GM23338 (cell line): Measurements from ENCODE around the gene DCD. TPM values are rescaled to one million over a fixed set of nuclear protein-coding genes. Genes with fewer than 3 reads are reported as not detected.

ENCODE experiments used
- ATAC-seq: fragments of 200-7000 bp; cut with Tn5 transposase; 3 replicates; pipeline ENCODE4 v1.9.1; 2020
- DNase-seq: peaks from one replicate; pipeline ENCODE4 v3.0.0-alpha.2; 2015; ENCODE audit warnings: low spot score
- H2AFZ ChIP-seq: fragments of 200-600 bp; sonication (generic); 2 replicates; pipeline ENCODE4 v1.8.0; 2016; ENCODE audit warnings: antibody characterized with exemption, mild to moderate bottlenecking, moderate library complexity
- H3F3A ChIP-seq: fragments of 200-600 bp; sonication (generic); replicated peaks from 2 replicates; pipeline ENCODE4 v1.8.0; 2017; ENCODE audit warnings: antibody characterized with exemption, mixed run types, low read depth
- H3K27ac ChIP-seq: fragments of 200-600 bp; sonication (generic); 2 replicates; pipeline ENCODE4 v1.6.1; 2016; ENCODE audit warnings: low read depth
- H3K27me3 ChIP-seq: fragments of 200-600 bp; sonication (generic); 2 replicates; pipeline ENCODE4 v1.8.0; 2016; ENCODE audit warnings: mild to moderate bottlenecking, mixed run types, moderate library complexity; ENCODE audit not compliant: insufficient read depth
- H3K36me3 ChIP-seq: fragments of 200-600 bp; sonication (generic); 2 replicates; pipeline ENCODE4 v1.8.0; 2016; ENCODE audit warnings: mild to moderate bottlenecking; ENCODE audit not compliant: insufficient read depth
- H3K4me1 ChIP-seq: fragments of 200-600 bp; sonication (generic); 2 replicates; pipeline ENCODE4 v1.8.0; 2016; ENCODE audit warnings: mild to moderate bottlenecking, moderate library complexity; ENCODE audit not compliant: insufficient read depth
- H3K4me2 ChIP-seq: fragments of 200-600 bp; sonication (generic); 2 replicates; pipeline ENCODE4 v1.7.1; 2017; ENCODE audit warnings: mixed run types
- H3K4me3 ChIP-seq: fragments of 200-600 bp; sonication (generic); 2 replicates; pipeline ENCODE4 v1.6.1; 2016; ENCODE audit warnings: mixed run types
- H3K79me2 ChIP-seq: fragments of 200-600 bp; sonication (generic); replicated peaks from 2 replicates; pipeline ENCODE4 v1.8.0; 2017; ENCODE audit warnings: mild to moderate bottlenecking; ENCODE audit not compliant: insufficient read depth
- H3K9me2 ChIP-seq: fragments of 200-600 bp; sonication (generic); 2 replicates; pipeline ENCODE4 v1.8.0; 2017; ENCODE audit not compliant: insufficient read depth
- H4K20me1 ChIP-seq: fragments of 200-600 bp; sonication (generic); replicated peaks from 2 replicates; pipeline ENCODE4 v1.8.0; 2017; ENCODE audit warnings: mild to moderate bottlenecking; ENCODE audit not compliant: insufficient read depth
- H3K27ac Mint-ChIP-seq: 2 replicates; pipeline ENCODE4 v1.8.0; 2020; ENCODE audit warnings: inconsistent platforms, mild to moderate bottlenecking, moderate library complexity, mixed read lengths
- H3K27me3 Mint-ChIP-seq: 3 replicates; pipeline ENCODE4 v1.8.0; 2022; ENCODE audit warnings: low read depth, mild to moderate bottlenecking, moderate library complexity, mixed read lengths, inconsistent platforms; ENCODE audit not compliant: insufficient read depth, poor library complexity
- H3K36me3 Mint-ChIP-seq: 3 replicates; pipeline ENCODE4 v1.8.0; 2021; ENCODE audit warnings: low read depth, mild to moderate bottlenecking, inconsistent platforms, moderate library complexity, mixed read lengths
- H3K4me1 Mint-ChIP-seq: 3 replicates; pipeline ENCODE4 v1.8.0; 2020; ENCODE audit warnings: mild to moderate bottlenecking, inconsistent platforms, mixed read lengths
- H3K4me3 Mint-ChIP-seq: 3 replicates; pipeline ENCODE4 v1.8.0; 2021; ENCODE audit warnings: moderate library complexity, mild to moderate bottlenecking, inconsistent platforms, mixed read lengths
- H3K9me3 Mint-ChIP-seq: 3 replicates; pipeline ENCODE4 v1.8.0; 2020; ENCODE audit warnings: moderate library complexity, mild to moderate bottlenecking, inconsistent platforms, mixed read lengths
- CREB1 ChIP-seq: fragments of 250-450 bp; sonication (Bioruptor Pico); IDR thresholded peaks from 2 replicates; pipeline ENCODE4 v1.5.0; 2020; ENCODE audit warnings: low read depth, mild to moderate bottlenecking, moderate library complexity
- EZH2 ChIP-seq: fragments of 200-600 bp; sonication (generic); IDR thresholded peaks from one replicate; pipeline ENCODE4 v1.8.0; 2017; ENCODE audit warnings: antibody characterized with exemption, mild to moderate bottlenecking, low read depth; ENCODE audit not compliant: unreplicated experiment
- EZH2phosphoT487 ChIP-seq: fragments of 200-600 bp; sonication (generic); IDR thresholded peaks from one replicate; pipeline ENCODE4 v1.8.1; 2018; ENCODE audit warnings: antibody characterized with exemption; ENCODE audit not compliant: unreplicated experiment
- JUNB ChIP-seq: IDR thresholded peaks from one replicate; pipeline ENCODE4 v1.6.1; 2016; ENCODE audit warnings: antibody characterized with exemption; ENCODE audit not compliant: unreplicated experiment
- NANOG ChIP-seq: IDR thresholded peaks from 2 replicates; pipeline ENCODE4 v1.6.1; 2016; ENCODE audit warnings: antibody characterized with exemption, borderline replicate concordance
- POLR2AphosphoS5 ChIP-seq: IDR thresholded peaks from 2 replicates; pipeline ENCODE4 v1.6.1; 2016; ENCODE audit warnings: antibody characterized with exemption, low read depth
- STAT1 ChIP-seq: IDR thresholded peaks from one replicate; pipeline ENCODE4 v1.6.1; 2016; ENCODE audit warnings: antibody characterized with exemption; ENCODE audit not compliant: unreplicated experiment
- ZNF114 ChIP-seq: fragments of 250-450 bp; sonication (Bioruptor Pico); IDR thresholded peaks from 2 replicates; pipeline ENCODE4 v1.5.0; 2020; ENCODE audit warnings: mild to moderate bottlenecking, moderate library complexity
- ZNF331 ChIP-seq: fragments of 250-450 bp; sonication (Bioruptor Pico); IDR thresholded peaks from 2 replicates; pipeline ENCODE4 v1.5.0; 2020; ENCODE audit warnings: low read depth, mild to moderate bottlenecking, moderate library complexity
- polyA plus RNA-seq: library from polyadenylated mRNA; unstranded; fragments of >200 nt; fragmentation: Nextera tagmentation; extraction: Ambion mirVana; gene quantifications from 2 replicates; pipeline ENCODE4 v1.2.1, GENCODE V29; 2016
- total RNA-seq: library from RNA; depleted of rRNA; stranded (reverse); fragments of >200 nt; shearing (Covaris generic); gene quantifications from 2 replicates; pipeline ENCODE4 v1.2.3, GENCODE V29; 2014
- TF ChIP-seq, protein P1 (sequence below): IDR thresholded peaks from 2 replicates; pipeline ENCODE4 v1.6.1; 2016; ENCODE audit warnings: antibody characterized with exemption
- TF ChIP-seq, protein P2 (sequence below), 2 experiments: fragments of 200-600 bp in 1 of 2; sonication (generic) in 1 of 2; conservative IDR thresholded peaks; 2 replicates each; pipeline versions ENCODE4 v1.5.1 to v1.6.1; 2016 to 2017; ENCODE audit warnings: antibody characterized with exemption in 2 of 2, low read depth in 2 of 2, mild to moderate bottlenecking in 2 of 2, moderate library complexity in 1 of 2
- TF ChIP-seq, protein P3 (sequence below): fragments of 250-450 bp; sonication (Bioruptor Pico); IDR thresholded peaks from 2 replicates; pipeline ENCODE4 v1.5.0; 2020; ENCODE audit warnings: mild to moderate bottlenecking, moderate library complexity
- TF ChIP-seq, protein P4 (sequence below): IDR thresholded peaks from one replicate; pipeline ENCODE4 v1.6.1; 2018; ENCODE audit warnings: antibody characterized with exemption; ENCODE audit not compliant: unreplicated experiment

Gene DCD
- total and polyA plus RNA-seq, 2 experiments from 2014 or later = not detected

DNA sequence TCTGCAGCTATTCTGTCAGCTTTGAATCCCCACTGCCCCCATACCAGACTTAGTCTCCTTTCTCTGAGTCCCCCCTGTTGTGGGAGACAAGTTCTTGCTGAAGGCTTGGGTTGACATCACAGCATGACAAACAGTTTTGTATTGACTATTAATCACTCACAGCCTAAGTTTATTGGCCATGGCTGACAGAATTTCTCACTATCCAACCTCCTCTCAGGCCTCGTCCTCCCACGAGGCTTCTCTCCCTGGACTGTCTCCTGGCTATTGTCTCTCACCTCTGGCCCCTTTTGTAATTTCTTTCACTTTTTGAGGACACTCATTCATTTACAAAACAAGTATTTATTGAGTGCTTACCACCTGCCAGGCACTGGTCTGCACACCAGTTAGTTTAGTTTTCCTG lies 35.2 kb upstream of the DCD start:
- Mint-ChIP-seq H3K36me3 (peaks cover 9% of the 10 kb centered on the region), H3K4me3 (peak overlapping the region; percentile 23), H3K27me3 (peaks cover 13% of the 10 kb centered on the region), H3K4me1 (peaks cover 41% of the 10 kb centered on the region), H3K9me3 (peaks cover 9% of the 10 kb centered on the region), H3K27ac (peak overlapping the region; percentile 81)
- Histone ChIP-seq H3K4me1 (peaks cover 43% of the 10 kb centered on the region), H2AFZ (no peak overlapping the region), H3K4me2 (peak overlapping the region; percentile 52), H3K27ac (peak overlapping the region; percentile 67; the same call in 1 of the 2 replicates), H4K20me1 (no peaks in the 10 kb centered on the region), H3K36me3 (no peaks in the 10 kb centered on the region), H3K4me3 (peak overlapping the region; percentile 3; the same call in 1 of the 2 replicates), H3K27me3 (no peaks in the 10 kb centered on the region), H3F3A (peaks cover 4% of the 10 kb centered on the region; the same call in 1 of the 2 replicates), H3K9me2 (peaks cover 18% of the 10 kb centered on the region), H3K79me2 (no peaks in the 10 kb centered on the region)
- peak; percentile 43 for DNase-seq
- peak; percentile 74 for ATAC-seq
- TF ChIP-seq, protein P1, sequence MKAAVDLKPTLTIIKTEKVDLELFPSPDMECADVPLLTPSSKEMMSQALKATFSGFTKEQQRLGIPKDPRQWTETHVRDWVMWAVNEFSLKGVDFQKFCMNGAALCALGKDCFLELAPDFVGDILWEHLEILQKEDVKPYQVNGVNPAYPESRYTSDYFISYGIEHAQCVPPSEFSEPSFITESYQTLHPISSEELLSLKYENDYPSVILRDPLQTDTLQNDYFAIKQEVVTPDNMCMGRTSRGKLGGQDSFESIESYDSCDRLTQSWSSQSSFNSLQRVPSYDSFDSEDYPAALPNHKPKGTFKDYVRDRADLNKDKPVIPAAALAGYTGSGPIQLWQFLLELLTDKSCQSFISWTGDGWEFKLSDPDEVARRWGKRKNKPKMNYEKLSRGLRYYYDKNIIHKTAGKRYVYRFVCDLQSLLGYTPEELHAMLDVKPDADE = no peak
- TF ChIP-seq JUNB (no peak), EZH2phosphoT487 (no peak), EZH2 (no peak), ZNF331 (CRISPR knock-in tag) (no peak), POLR2AphosphoS5 (no peak), CREB1 (CRISPR knock-in tag) (no peak), NANOG (peak; percentile 27; the same call in 1 of the 2 replicates), ZNF114 (CRISPR knock-in tag) (0 out of 2 replicates have a peak, but pooled peaks have one; percentile 39), STAT1 (no peak)
- TF ChIP-seq, protein P2, sequence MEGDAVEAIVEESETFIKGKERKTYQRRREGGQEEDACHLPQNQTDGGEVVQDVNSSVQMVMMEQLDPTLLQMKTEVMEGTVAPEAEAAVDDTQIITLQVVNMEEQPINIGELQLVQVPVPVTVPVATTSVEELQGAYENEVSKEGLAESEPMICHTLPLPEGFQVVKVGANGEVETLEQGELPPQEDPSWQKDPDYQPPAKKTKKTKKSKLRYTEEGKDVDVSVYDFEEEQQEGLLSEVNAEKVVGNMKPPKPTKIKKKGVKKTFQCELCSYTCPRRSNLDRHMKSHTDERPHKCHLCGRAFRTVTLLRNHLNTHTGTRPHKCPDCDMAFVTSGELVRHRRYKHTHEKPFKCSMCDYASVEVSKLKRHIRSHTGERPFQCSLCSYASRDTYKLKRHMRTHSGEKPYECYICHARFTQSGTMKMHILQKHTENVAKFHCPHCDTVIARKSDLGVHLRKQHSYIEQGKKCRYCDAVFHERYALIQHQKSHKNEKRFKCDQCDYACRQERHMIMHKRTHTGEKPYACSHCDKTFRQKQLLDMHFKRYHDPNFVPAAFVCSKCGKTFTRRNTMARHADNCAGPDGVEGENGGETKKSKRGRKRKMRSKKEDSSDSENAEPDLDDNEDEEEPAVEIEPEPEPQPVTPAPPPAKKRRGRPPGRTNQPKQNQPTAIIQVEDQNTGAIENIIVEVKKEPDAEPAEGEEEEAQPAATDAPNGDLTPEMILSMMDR (conservative IDR thresholded peaks at IDR 0.05; ENCODE audit: low read depth in 2 of 2) = no peak
- TF ChIP-seq, protein P3, sequence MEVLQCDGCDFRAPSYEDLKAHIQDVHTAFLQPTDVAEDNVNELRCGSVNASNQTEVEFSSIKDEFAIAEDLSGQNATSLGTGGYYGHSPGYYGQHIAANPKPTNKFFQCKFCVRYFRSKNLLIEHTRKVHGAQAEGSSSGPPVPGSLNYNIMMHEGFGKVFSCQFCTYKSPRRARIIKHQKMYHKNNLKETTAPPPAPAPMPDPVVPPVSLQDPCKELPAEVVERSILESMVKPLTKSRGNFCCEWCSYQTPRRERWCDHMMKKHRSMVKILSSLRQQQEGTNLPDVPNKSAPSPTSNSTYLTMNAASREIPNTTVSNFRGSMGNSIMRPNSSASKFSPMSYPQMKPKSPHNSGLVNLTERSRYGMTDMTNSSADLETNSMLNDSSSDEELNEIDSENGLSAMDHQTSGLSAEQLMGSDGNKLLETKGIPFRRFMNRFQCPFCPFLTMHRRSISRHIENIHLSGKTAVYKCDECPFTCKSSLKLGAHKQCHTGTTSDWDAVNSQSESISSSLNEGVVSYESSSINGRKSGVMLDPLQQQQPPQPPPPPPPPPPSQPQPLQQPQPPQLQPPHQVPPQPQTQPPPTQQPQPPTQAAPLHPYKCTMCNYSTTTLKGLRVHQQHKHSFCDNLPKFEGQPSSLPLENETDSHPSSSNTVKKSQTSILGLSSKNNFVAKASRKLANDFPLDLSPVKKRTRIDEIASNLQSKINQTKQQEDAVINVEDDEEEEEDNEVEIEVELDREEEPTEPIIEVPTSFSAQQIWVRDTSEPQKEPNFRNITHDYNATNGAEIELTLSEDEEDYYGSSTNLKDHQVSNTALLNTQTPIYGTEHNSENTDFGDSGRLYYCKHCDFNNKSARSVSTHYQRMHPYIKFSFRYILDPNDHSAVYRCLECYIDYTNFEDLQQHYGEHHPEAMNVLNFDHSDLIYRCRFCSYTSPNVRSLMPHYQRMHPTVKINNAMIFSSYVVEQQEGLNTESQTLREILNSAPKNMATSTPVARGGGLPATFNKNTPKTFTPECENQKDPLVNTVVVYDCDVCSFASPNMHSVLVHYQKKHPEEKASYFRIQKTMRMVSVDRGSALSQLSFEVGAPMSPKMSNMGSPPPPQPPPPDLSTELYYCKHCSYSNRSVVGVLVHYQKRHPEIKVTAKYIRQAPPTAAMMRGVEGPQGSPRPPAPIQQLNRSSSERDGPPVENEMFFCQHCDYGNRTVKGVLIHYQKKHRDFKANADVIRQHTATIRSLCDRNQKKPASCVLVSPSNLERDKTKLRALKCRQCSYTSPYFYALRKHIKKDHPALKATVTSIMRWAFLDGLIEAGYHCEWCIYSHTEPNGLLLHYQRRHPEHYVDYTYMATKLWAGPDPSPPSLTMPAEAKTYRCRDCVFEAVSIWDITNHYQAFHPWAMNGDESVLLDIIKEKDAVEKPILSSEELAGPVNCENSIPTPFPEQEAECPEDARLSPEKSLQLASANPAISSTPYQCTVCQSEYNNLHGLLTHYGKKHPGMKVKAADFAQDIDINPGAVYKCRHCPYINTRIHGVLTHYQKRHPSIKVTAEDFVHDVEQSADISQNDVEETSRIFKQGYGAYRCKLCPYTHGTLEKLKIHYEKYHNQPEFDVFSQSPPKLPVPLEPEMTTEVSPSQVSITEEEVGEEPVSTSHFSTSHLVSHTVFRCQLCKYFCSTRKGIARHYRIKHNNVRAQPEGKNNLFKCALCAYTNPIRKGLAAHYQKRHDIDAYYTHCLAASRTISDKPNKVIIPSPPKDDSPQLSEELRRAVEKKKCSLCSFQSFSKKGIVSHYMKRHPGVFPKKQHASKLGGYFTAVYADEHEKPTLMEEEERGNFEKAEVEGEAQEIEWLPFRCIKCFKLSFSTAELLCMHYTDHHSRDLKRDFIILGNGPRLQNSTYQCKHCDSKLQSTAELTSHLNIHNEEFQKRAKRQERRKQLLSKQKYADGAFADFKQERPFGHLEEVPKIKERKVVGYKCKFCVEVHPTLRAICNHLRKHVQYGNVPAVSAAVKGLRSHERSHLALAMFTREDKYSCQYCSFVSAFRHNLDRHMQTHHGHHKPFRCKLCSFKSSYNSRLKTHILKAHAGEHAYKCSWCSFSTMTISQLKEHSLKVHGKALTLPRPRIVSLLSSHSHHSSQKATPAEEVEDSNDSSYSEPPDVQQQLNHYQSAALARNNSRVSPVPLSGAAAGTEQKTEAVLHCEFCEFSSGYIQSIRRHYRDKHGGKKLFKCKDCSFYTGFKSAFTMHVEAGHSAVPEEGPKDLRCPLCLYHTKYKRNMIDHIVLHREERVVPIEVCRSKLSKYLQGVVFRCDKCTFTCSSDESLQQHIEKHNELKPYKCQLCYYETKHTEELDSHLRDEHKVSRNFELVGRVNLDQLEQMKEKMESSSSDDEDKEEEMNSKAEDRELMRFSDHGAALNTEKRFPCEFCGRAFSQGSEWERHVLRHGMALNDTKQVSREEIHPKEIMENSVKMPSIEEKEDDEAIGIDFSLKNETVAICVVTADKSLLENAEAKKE (CRISPR knock-in tag) = peak; percentile 63; the same call in 1 of the 2 replicates
- TF ChIP-seq, protein P4, sequence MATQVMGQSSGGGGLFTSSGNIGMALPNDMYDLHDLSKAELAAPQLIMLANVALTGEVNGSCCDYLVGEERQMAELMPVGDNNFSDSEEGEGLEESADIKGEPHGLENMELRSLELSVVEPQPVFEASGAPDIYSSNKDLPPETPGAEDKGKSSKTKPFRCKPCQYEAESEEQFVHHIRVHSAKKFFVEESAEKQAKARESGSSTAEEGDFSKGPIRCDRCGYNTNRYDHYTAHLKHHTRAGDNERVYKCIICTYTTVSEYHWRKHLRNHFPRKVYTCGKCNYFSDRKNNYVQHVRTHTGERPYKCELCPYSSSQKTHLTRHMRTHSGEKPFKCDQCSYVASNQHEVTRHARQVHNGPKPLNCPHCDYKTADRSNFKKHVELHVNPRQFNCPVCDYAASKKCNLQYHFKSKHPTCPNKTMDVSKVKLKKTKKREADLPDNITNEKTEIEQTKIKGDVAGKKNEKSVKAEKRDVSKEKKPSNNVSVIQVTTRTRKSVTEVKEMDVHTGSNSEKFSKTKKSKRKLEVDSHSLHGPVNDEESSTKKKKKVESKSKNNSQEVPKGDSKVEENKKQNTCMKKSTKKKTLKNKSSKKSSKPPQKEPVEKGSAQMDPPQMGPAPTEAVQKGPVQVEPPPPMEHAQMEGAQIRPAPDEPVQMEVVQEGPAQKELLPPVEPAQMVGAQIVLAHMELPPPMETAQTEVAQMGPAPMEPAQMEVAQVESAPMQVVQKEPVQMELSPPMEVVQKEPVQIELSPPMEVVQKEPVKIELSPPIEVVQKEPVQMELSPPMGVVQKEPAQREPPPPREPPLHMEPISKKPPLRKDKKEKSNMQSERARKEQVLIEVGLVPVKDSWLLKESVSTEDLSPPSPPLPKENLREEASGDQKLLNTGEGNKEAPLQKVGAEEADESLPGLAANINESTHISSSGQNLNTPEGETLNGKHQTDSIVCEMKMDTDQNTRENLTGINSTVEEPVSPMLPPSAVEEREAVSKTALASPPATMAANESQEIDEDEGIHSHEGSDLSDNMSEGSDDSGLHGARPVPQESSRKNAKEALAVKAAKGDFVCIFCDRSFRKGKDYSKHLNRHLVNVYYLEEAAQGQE = no peak
